CD4-positive, alpha-beta T cell treated with Interleukin-17A for 4 hours (primary cell): ENCODE data around the gene SIM2.

Experiments
- DNase-seq: peaks from one replicate; pipeline ENCODE4 v3.0.0-alpha.2; 2020; ENCODE audit warnings: mixed read lengths

SIM2 gene

GRCh38 chr21:36701756-36702621 is 3.1 kb downstream of the SIM2 start:
- DNase-seq = no peak

- no peak for DNase-seq
Observed at GRCh38 chr21:36702622-36702968, 3.7 kb downstream of the SIM2 start.

GRCh38 chr21:36703123-36703522 is 4.2 kb downstream of the SIM2 start:
- no peak for DNase-seq

GRCh38 chr21:36703626-36704280 is 4.8 kb downstream of the SIM2 start:
- DNase-seq = no peak

- DNase-seq = no peak
Observed at GRCh38 chr21:36704281-36704957, 5.5 kb downstream of the SIM2 start.

- no peak for DNase-seq
Observed at GRCh38 chr21:36704958-36705678, 6.2 kb downstream of the SIM2 start.

- DNase-seq = no peak
Observed at GRCh38 chr21:36705679-36706481, 7.0 kb downstream of the SIM2 start.

- DNase-seq = no peak
Observed at GRCh38 chr21:36706482-36706852, 7.6 kb downstream of the SIM2 start.

- no peak for DNase-seq
Observed at GRCh38 chr21:36706951-36707762, 8.2 kb downstream of the SIM2 start.

GRCh38 chr21:36707763-36708285 is 8.9 kb downstream of the SIM2 start:
- DNase-seq = no peak

GRCh38 chr21:36708286-36709029 is 9.5 kb downstream of the SIM2 start:
- no peak for DNase-seq

GRCh38 chr21:36709030-36709867 is 10.3 kb downstream of the SIM2 start:
- DNase-seq = no peak

GRCh38 chr21:36709868-36710728 is 11.2 kb downstream of the SIM2 start:
- no peak for DNase-seq

- DNase-seq = no peak
Observed at GRCh38 chr21:36710729-36711048, 11.8 kb downstream of the SIM2 start.

- DNase-seq = no peak
Observed at GRCh38 chr21:36713746-36714145, 14.8 kb downstream of the SIM2 start.

- DNase-seq = no peak
Observed at GRCh38 chr21:36716387-36716786, 17.5 kb downstream of the SIM2 start.

- DNase-seq = no peak
Observed at GRCh38 chr21:36716836-36717235, 17.9 kb downstream of the SIM2 start.

- DNase-seq = no peak
Observed at GRCh38 chr21:36717976-36718375, 19.1 kb downstream of the SIM2 start.
